ENCODE measurements around the gene TUBAL3. TPM values are rescaled to one million over a fixed set of nuclear protein-coding genes. Genes with fewer than 3 reads are reported as not detected.

The TUBAL3 gene
- total and polyA plus RNA-seq, 2 of the 4 experiments (the other 2 are of a cell fraction) = not detected

DNA sequence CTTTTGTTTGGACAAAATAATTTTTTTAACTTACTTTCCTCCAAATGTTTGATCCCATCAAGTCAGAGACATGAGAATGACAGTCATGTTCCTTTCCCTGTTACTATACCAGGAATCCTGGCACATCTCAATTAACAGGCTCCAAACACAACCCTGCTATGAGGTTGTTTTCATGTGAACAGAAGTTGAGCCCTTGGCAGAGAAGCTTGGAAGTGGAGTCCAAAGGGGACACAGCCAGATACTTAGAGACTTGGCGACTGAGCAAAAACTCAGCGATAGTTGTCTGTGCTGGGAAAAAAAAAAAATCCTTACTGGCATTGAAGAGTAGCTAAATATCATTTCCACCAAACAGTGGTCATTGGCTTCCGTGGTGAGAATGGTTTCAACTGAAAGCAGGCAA is 12.8 kb downstream of the TUBAL3 start:
- no peak for DNase-seq
- no TSS peak for BruUV-seq (replicated peaks)
- H3K36me3 ChIP-seq (ENCODE audit: control insufficient read depth, insufficient read depth, low read length) = no peaks in the 10 kb centered on the region
- H2BK20ac ChIP-seq (ENCODE audit: low read depth, low read length) = no peak overlapping the region
- no peak overlapping the region for H3K9ac ChIP-seq (ENCODE audit: low read depth, low read length)
- no peaks in the 10 kb centered on the region for H3K9me1 ChIP-seq (ENCODE audit: insufficient read depth, low read length)
- no peak overlapping the region for H3K56ac ChIP-seq (ENCODE audit: extremely low read depth, insufficient read depth, low read length)
- no peak overlapping the region for H3K4me3 ChIP-seq (ENCODE audit: insufficient read depth, low read depth, low read length)
- POLR2A ChIA-PET (ENCODE audit: unreplicated experiment) = no interaction called here
- H2BK5ac ChIP-seq (ENCODE audit: low read depth, low read length, poor library complexity, severe bottlenecking) = no peak overlapping the region
- H3K4me2 ChIP-seq (ENCODE audit: low read depth, low read length) = no peak overlapping the region
- H4K5ac ChIP-seq (ENCODE audit: low read depth, low read length) = no peak overlapping the region
- no peaks in the 10 kb centered on the region for H4K20me1 ChIP-seq (ENCODE audit: insufficient read depth, low read length)
- CTCF ChIA-PET = no interaction called here
- intact Hi-C loops (cut with micrococcal nuclease) (no loop called here), in situ Hi-C loops (cut with MboI; ENCODE audit: low sequenced_read_pairs) (no loop called here), dilution Hi-C loops (cut with HindIII; ENCODE audit: low sequenced_read_pairs, unreplicated experiment) (no loop called here)
- no peak overlapping the region for H2BK120ac ChIP-seq (ENCODE audit: low read depth, low read length)
- peaks cover 2% of the 10 kb centered on the region for H3K27me3 ChIP-seq (ENCODE audit: control insufficient read depth, insufficient read depth, low read length)
- no peak overlapping the region for H4K8ac ChIP-seq (ENCODE audit: low read depth in 2 of 2, low read length in 2 of 2)
- no peak overlapping the region for H2AK9ac ChIP-seq (replicated peaks; ENCODE audit: low read depth, low read length, poor library complexity)
- H3K27ac ChIP-seq (ENCODE audit: insufficient read depth, low read length) = no peak overlapping the region
- no peaks in the 10 kb centered on the region for H3K79me1 ChIP-seq (ENCODE audit: low read depth in 1 of 2, low read length in 2 of 2)
- no peak overlapping the region for H3K4ac ChIP-seq (ENCODE audit: low read depth, low read length)
- no peaks in the 10 kb centered on the region for H3K4me1 ChIP-seq (ENCODE audit: control insufficient read depth, insufficient read depth, low read length)
- H2AK5ac ChIP-seq (ENCODE audit: low read depth, low read length) = no peak overlapping the region
- no peak overlapping the region for H4K91ac ChIP-seq (ENCODE audit: insufficient read depth, low read depth, low read length)
- no peak overlapping the region for H3K23ac ChIP-seq (ENCODE audit: low read depth, low read length)
- H2AFZ ChIP-seq (replicated peaks; ENCODE audit: low read length, poor library complexity) = no peak overlapping the region
- no peak overlapping the region for H3K14ac ChIP-seq (replicated peaks; ENCODE audit: low read depth, low read length)
- H3K18ac ChIP-seq (ENCODE audit: low read depth, low read length) = no peak overlapping the region
- no peak for ATAC-seq (ENCODE audit: low read depth)
- no peak overlapping the region for H2BK15ac ChIP-seq (ENCODE audit: low read depth, low read length)
- no CpG with 5 or more reads among the region's 3 CpGs for WGBS, 2 experiments (ENCODE audit: extremely low coverage in 2 of 2, insufficient read length in 1 of 2)
- TF ChIP-seq CEBPB (IDR thresholded peaks at IDR 0.05; ENCODE audit: low read depth, low read length) = no peak
- TF ChIP-seq POLR2A (IDR thresholded peaks at IDR 0.05; ENCODE audit: low read depth, low read length) = no peak
- no peak for TF ChIP-seq MAZ (IDR thresholded peaks at IDR 0.05; ENCODE audit: borderline replicate concordance, low read depth, low read length)
- TF ChIP-seq, protein P1, sequence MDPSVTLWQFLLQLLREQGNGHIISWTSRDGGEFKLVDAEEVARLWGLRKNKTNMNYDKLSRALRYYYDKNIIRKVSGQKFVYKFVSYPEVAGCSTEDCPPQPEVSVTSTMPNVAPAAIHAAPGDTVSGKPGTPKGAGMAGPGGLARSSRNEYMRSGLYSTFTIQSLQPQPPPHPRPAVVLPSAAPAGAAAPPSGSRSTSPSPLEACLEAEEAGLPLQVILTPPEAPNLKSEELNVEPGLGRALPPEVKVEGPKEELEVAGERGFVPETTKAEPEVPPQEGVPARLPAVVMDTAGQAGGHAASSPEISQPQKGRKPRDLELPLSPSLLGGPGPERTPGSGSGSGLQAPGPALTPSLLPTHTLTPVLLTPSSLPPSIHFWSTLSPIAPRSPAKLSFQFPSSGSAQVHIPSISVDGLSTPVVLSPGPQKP (IDR thresholded peaks at IDR 0.05; ENCODE audit: borderline replicate concordance, low read depth, low read length) = no peak
- no peak for TF ChIP-seq RCOR1 (IDR thresholded peaks at IDR 0.05; ENCODE audit: insufficient replicate concordance, low read length)
- TF ChIP-seq MXI1 (IDR thresholded peaks at IDR 0.05; ENCODE audit: borderline replicate concordance, low read depth, low read length) = no peak
- no peak for TF ChIP-seq NFE2L2 (IDR thresholded peaks at IDR 0.05; ENCODE audit: low read depth, low read length)
- TF ChIP-seq MAFK (IDR thresholded peaks at IDR 0.05; ENCODE audit: low read depth, low read length) = no peak
- no peak for TF ChIP-seq RAD21 (IDR thresholded peaks at IDR 0.05; ENCODE audit: low read length)
- no peak for TF ChIP-seq CHD1 (IDR thresholded peaks at IDR 0.05; ENCODE audit: low read depth, low read length)
- no peak for TF ChIP-seq BHLHE40 (IDR thresholded peaks at IDR 0.05; ENCODE audit: low read depth, low read length)
- TF ChIP-seq FOS (IDR thresholded peaks at IDR 0.05; ENCODE audit: low read depth, low read length) = no peak
- no peak for TF ChIP-seq SMC3 (IDR thresholded peaks at IDR 0.05; ENCODE audit: low read depth, low read length)
- TF ChIP-seq, protein P2, sequence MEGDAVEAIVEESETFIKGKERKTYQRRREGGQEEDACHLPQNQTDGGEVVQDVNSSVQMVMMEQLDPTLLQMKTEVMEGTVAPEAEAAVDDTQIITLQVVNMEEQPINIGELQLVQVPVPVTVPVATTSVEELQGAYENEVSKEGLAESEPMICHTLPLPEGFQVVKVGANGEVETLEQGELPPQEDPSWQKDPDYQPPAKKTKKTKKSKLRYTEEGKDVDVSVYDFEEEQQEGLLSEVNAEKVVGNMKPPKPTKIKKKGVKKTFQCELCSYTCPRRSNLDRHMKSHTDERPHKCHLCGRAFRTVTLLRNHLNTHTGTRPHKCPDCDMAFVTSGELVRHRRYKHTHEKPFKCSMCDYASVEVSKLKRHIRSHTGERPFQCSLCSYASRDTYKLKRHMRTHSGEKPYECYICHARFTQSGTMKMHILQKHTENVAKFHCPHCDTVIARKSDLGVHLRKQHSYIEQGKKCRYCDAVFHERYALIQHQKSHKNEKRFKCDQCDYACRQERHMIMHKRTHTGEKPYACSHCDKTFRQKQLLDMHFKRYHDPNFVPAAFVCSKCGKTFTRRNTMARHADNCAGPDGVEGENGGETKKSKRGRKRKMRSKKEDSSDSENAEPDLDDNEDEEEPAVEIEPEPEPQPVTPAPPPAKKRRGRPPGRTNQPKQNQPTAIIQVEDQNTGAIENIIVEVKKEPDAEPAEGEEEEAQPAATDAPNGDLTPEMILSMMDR (conservative IDR thresholded peaks at IDR 0.05; ENCODE audit: low read depth, low read length) = no peak
- TF ChIP-seq, protein P3, sequence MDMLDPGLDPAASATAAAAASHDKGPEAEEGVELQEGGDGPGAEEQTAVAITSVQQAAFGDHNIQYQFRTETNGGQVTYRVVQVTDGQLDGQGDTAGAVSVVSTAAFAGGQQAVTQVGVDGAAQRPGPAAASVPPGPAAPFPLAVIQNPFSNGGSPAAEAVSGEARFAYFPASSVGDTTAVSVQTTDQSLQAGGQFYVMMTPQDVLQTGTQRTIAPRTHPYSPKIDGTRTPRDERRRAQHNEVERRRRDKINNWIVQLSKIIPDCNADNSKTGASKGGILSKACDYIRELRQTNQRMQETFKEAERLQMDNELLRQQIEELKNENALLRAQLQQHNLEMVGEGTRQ (IDR thresholded peaks at IDR 0.05; ENCODE audit: low read depth, low read length) = no peak
- TF ChIP-seq RFX5 (IDR thresholded peaks at IDR 0.05; ENCODE audit: low read depth, low read length) = no peak
- peaks cover 6% of the 10 kb centered on the region for H3K9me3 ChIP-seq (ENCODE audit: control insufficient read depth, insufficient read depth, low read length)
